ENCODE measurements around the gene SCN4B. TPM values are rescaled to one million over a fixed set of nuclear protein-coding genes. Genes with fewer than 3 reads are reported as not detected.

Gene SCN4B
- total and polyA plus RNA-seq, 2 donors (not counting 1 experiment from before 2014, with no cell fraction given), result 1.5 to 10.4 TPM

- Histone ChIP-seq H3K4me3 (replicated peaks in 1 of 4; ENCODE audit: control extremely low read depth in 1 of 4, insufficient read depth in 1 of 4, low read depth in 3 of 4, low read length in 4 of 4) (no peak overlapping the region), H3K27me3 (ENCODE audit: control insufficient read depth, insufficient read depth, low read length) (no peaks in the 10 kb centered on the region), H3K9ac (ENCODE audit: insufficient read depth, low read length) (no peak overlapping the region), H4K20me1 (ENCODE audit: control insufficient read depth, extremely low read depth, insufficient read depth, low read length) (no peaks in the 10 kb centered on the region), H3K36me3 (ENCODE audit: control insufficient read depth, insufficient read depth, low read length) (no peaks in the 10 kb centered on the region), H3K4me1 (ENCODE audit: control insufficient read depth, extremely low read depth, insufficient read depth, low read length) (no peaks in the 10 kb centered on the region), H2AFZ (ENCODE audit: low read length) (no peak overlapping the region), H3K4me2 (ENCODE audit: extremely low read depth, insufficient read depth, low read length) (no peak overlapping the region), H3K9me3 (ENCODE audit: control insufficient read depth, insufficient read depth, low read depth, low read length) (no peaks in the 10 kb centered on the region), H3K79me2 (ENCODE audit: control insufficient read depth, insufficient read depth, low read length) (no peaks in the 10 kb centered on the region), H3K27ac (ENCODE audit: insufficient read depth, low read length) (no peak overlapping the region)
- no peak for TF ChIP-seq EZH2 (IDR thresholded peaks at IDR 0.05; ENCODE audit: low read length, missing control alignments)
- no peak for DNase-seq (ENCODE audit: low read depth in 2 of 2)
Measured at GRCh38 chr11:118129471-118130172, 23.0 kb downstream of the SCN4B start.

GRCh38 chr11:118128721-118129470 is 23.7 kb downstream of the SCN4B start:
- no peaks in the 10 kb centered on the region for H4K20me1 ChIP-seq (ENCODE audit: control insufficient read depth, extremely low read depth, insufficient read depth, low read length)
- H3K79me2 ChIP-seq (ENCODE audit: control insufficient read depth, insufficient read depth, low read length), result no peaks in the 10 kb centered on the region
- H3K4me2 ChIP-seq (ENCODE audit: extremely low read depth, insufficient read depth, low read length), result no peak overlapping the region
- H3K36me3 ChIP-seq (ENCODE audit: control insufficient read depth, insufficient read depth, low read length), result no peaks in the 10 kb centered on the region
- H3K9me3 ChIP-seq (ENCODE audit: control insufficient read depth, insufficient read depth, low read depth, low read length), result no peaks in the 10 kb centered on the region
- TF ChIP-seq EZH2 (IDR thresholded peaks at IDR 0.05; ENCODE audit: low read length, missing control alignments), result no peak
- no peak for TF ChIP-seq CTCF (conservative IDR thresholded peaks at IDR 0.05 in 1 of 2, IDR thresholded peaks at IDR 0.05 in 1 of 2; ENCODE audit: low read depth in 1 of 2, low read length in 2 of 2)
- no peak overlapping the region for H3K27ac ChIP-seq (ENCODE audit: insufficient read depth, low read length)
- H2AFZ ChIP-seq (ENCODE audit: low read length), result no peak overlapping the region
- DNase-seq (ENCODE audit: low read depth in 2 of 2), result no peak
- H3K9ac ChIP-seq (ENCODE audit: insufficient read depth, low read length), result no peak overlapping the region
- no peak overlapping the region for H3K4me3 ChIP-seq (replicated peaks in 1 of 4; ENCODE audit: control extremely low read depth in 1 of 4, insufficient read depth in 1 of 4, low read depth in 3 of 4, low read length in 4 of 4)
- no peaks in the 10 kb centered on the region for H3K4me1 ChIP-seq (ENCODE audit: control insufficient read depth, extremely low read depth, insufficient read depth, low read length)
- no peaks in the 10 kb centered on the region for H3K27me3 ChIP-seq (ENCODE audit: control insufficient read depth, insufficient read depth, low read length)

GRCh38 chr11:118128310-118128709 is 24.3 kb downstream of the SCN4B start:
- H2AFZ ChIP-seq (ENCODE audit: low read length), result no peak overlapping the region
- no peak for DNase-seq (ENCODE audit: low read depth in 2 of 2)
- H3K9me3 ChIP-seq (ENCODE audit: control insufficient read depth, insufficient read depth, low read depth, low read length), result no peaks in the 10 kb centered on the region
- H3K27ac ChIP-seq (ENCODE audit: insufficient read depth, low read length), result no peak overlapping the region
- no peaks in the 10 kb centered on the region for H3K36me3 ChIP-seq (ENCODE audit: control insufficient read depth, insufficient read depth, low read length)
- H3K79me2 ChIP-seq (ENCODE audit: control insufficient read depth, insufficient read depth, low read length), result no peaks in the 10 kb centered on the region
- H3K4me2 ChIP-seq (ENCODE audit: extremely low read depth, insufficient read depth, low read length), result no peak overlapping the region
- no peaks in the 10 kb centered on the region for H4K20me1 ChIP-seq (ENCODE audit: control insufficient read depth, extremely low read depth, insufficient read depth, low read length)
- no peak overlapping the region for H3K4me3 ChIP-seq (replicated peaks in 1 of 4; ENCODE audit: control extremely low read depth in 1 of 4, insufficient read depth in 1 of 4, low read depth in 3 of 4, low read length in 4 of 4)
- no peak for TF ChIP-seq CTCF (conservative IDR thresholded peaks at IDR 0.05 in 1 of 2, IDR thresholded peaks at IDR 0.05 in 1 of 2; ENCODE audit: low read depth in 1 of 2, low read length in 2 of 2)
- no peak for TF ChIP-seq EZH2 (IDR thresholded peaks at IDR 0.05; ENCODE audit: low read length, missing control alignments)
- H3K27me3 ChIP-seq (ENCODE audit: control insufficient read depth, insufficient read depth, low read length), result no peaks in the 10 kb centered on the region
- no peak overlapping the region for H3K9ac ChIP-seq (ENCODE audit: insufficient read depth, low read length)
- no peaks in the 10 kb centered on the region for H3K4me1 ChIP-seq (ENCODE audit: control insufficient read depth, extremely low read depth, insufficient read depth, low read length)

All from fibroblast of lung (primary cell).